Right cardiac atrium (tissue), 5 donors: ENCODE measurements around the gene PCGF1. TPM values are rescaled to one million over a fixed set of nuclear protein-coding genes. Genes with fewer than 3 reads are reported as not detected.

ENCODE experiments used
- ATAC-seq, 2 donors: fragments of 200-7000 bp; cut with Tn5 transposase; one replicate each; pipeline versions ENCODE4 v1.8.0 to v1.9.1; 2020; ENCODE audit warnings: moderate library complexity in 2 of 2, mild to moderate bottlenecking in 1 of 2
- DNase-seq, 3 donors: peaks; one replicate each; pipeline ENCODE4 v3.0.0-alpha.2; 2020
- H3K27ac ChIP-seq: one replicate; pipeline ENCODE4 v1.5.1; 2013; ENCODE audit warnings: mild to moderate bottlenecking, low read length, control low read depth, moderate library complexity
- H3K27me3 ChIP-seq: one replicate; pipeline ENCODE4 v1.6.1; 2013; ENCODE audit not compliant: control insufficient read depth, insufficient read depth
- H3K4me1 ChIP-seq: one replicate; pipeline ENCODE4 v1.6.1; 2013; ENCODE audit warnings: low read length; ENCODE audit not compliant: control insufficient read depth, insufficient read depth
- H3K4me3 ChIP-seq: one replicate; pipeline ENCODE4 v1.5.1; 2013; ENCODE audit warnings: low read length, control low read depth
- H3K9me3 ChIP-seq: one replicate; pipeline ENCODE4 v1.6.1; 2013; ENCODE audit warnings: low read length; ENCODE audit not compliant: control insufficient read depth
- WGBS: extraction: QIAGEN DNeasy Blood & Tissue Kit; methylation state at CpG from one replicate; pipeline ENCODE4 v1.1.7; 2013; 5-methylcytosine and 5-hydroxymethylcytosine counted together
- intact Hi-C, 4 donors: fragments of 100-400 bp; cut with DNase I; formaldehyde crosslinking; loops; one replicate each; pipeline versions ENCODE4 v1.11.0 to v1.14.0; 2022 to 2023
- polyA plus RNA-seq: library from polyadenylated mRNA; stranded (reverse); fragments of 200-250 nt; gene quantifications from one replicate; pipeline ENCODE4 v1.2.3, GENCODE V29; 2013
- total RNA-seq, 4 donors: library from RNA; stranded (reverse); fragmentation: NEBNext Ultra II Directional; extraction: Animal tissue kit (Norgen Biotek cat#: 25700); gene quantifications; one replicate each; pipeline ENCODE4 v1.2.1, GENCODE V29; 2021
- donor health status: healthy with polysubstance abuse.
- donor health status: DM: no; HTN: yes; CAD: no.
- donor health status: DM: no; HTN: no; CAD: no.
- donor health status: DM: no; HTN: yes; CAD: no; lungs with severe emphysema.
- donor health status: DM: yes; HTN: yes; CAD: no.

PCGF1 gene
- total and polyA plus RNA-seq, 5 donors: 20.5 to 38.7 (median 22.4) TPM

- intact Hi-C loops: loop anchor here in 1 of 4 donors (10.0 kb wide), 1 partner anchor 48 kb away; no protein-coding TSS in a partner anchor
- DNase-seq (no peak), ATAC-seq (no peak)
- H3K27me3 ChIP-seq: no peaks in the 10 kb centered on the region
- no peak overlapping the region for H3K27ac ChIP-seq
- peaks cover 3% of the 10 kb centered on the region for H3K4me1 ChIP-seq
- no peaks in the 10 kb centered on the region for H3K9me3 ChIP-seq
- WGBS: 84% methylated on average over 23 of the region's 23 CpGs
- H3K4me3 ChIP-seq: no peak overlapping the region
Measured at GRCh38 chr2:74536166-74536950, 28.9 kb upstream of the PCGF1 start.

GRCh38 chr2:74535440-74535965, 28.0 kb upstream of the PCGF1 start:
- Histone ChIP-seq H3K27me3 (no peaks in the 10 kb centered on the region), H3K27ac (no peak overlapping the region), H3K4me1 (peaks cover 3% of the 10 kb centered on the region), H3K4me3 (no peak overlapping the region), H3K9me3 (no peaks in the 10 kb centered on the region)
- 90% methylated on average over 10 of the region's 10 CpGs for WGBS
- DNase-seq: no peak
- ATAC-seq: no peak
- intact Hi-C loops: loop anchor here in 1 of 4 donors (10.0 kb wide), 1 partner anchor 49 kb away; no protein-coding TSS in a partner anchor

- no peak for ATAC-seq
- DNase-seq: no peak
- Histone ChIP-seq H3K4me1 (peaks cover 3% of the 10 kb centered on the region), H3K27ac (no peak overlapping the region), H3K27me3 (no peaks in the 10 kb centered on the region), H3K4me3 (no peak overlapping the region), H3K9me3 (no peaks in the 10 kb centered on the region)
- 79% methylated on average over 12 of the region's 12 CpGs for WGBS
- intact Hi-C loops: loop anchor here in 1 of 4 donors (10.0 kb wide), 1 partner anchor 50 kb away; no protein-coding TSS in a partner anchor
Measured at GRCh38 chr2:74534411-74534810, 26.9 kb upstream of the PCGF1 start.

- no peak overlapping the region for H3K27ac ChIP-seq
- no peaks in the 10 kb centered on the region for H3K27me3 ChIP-seq
- H3K9me3 ChIP-seq: no peaks in the 10 kb centered on the region
- ATAC-seq: no peak
- WGBS: 79% methylated on average over 4 of the region's 4 CpGs
- no peak overlapping the region for H3K4me3 ChIP-seq
- DNase-seq: no peak
- intact Hi-C loops: loop anchor here in 1 of 4 donors (10.0 kb wide), 1 partner anchor 51 kb away; no protein-coding TSS in a partner anchor
- H3K4me1 ChIP-seq: peaks cover 3% of the 10 kb centered on the region
Measured at GRCh38 chr2:74533464-74533863, 26.0 kb upstream of the PCGF1 start.

GRCh38 chr2:74532222-74532621, 24.7 kb upstream of the PCGF1 start:
- intact Hi-C loops: loop anchor here in 1 of 4 donors (10.0 kb wide), 1 partner anchor 53 kb away; no protein-coding TSS in a partner anchor
- ATAC-seq (no peak), DNase-seq (no peak)
- Histone ChIP-seq H3K9me3 (no peaks in the 10 kb centered on the region), H3K4me1 (peaks cover 3% of the 10 kb centered on the region), H3K4me3 (no peak overlapping the region), H3K27me3 (no peaks in the 10 kb centered on the region), H3K27ac (no peak overlapping the region)

GRCh38 chr2:74531666-74532065, 24.2 kb upstream of the PCGF1 start:
- Histone ChIP-seq H3K27ac (no peak overlapping the region), H3K9me3 (no peaks in the 10 kb centered on the region), H3K27me3 (no peaks in the 10 kb centered on the region), H3K4me3 (no peak overlapping the region), H3K4me1 (peaks cover 3% of the 10 kb centered on the region)
- no peak for ATAC-seq
- 77% methylated on average over 7 of the region's 7 CpGs for WGBS
- DNase-seq: no peak
- intact Hi-C loops: loop anchor here in 1 of 4 donors (10.0 kb wide), 1 partner anchor 53 kb away; no protein-coding TSS in a partner anchor

- DNase-seq (peak; percentile 56 to 84 (median 80)), ATAC-seq (peak; percentile 32 to 54)
- Histone ChIP-seq H3K27ac (peak overlapping the region; percentile 61), H3K9me3 (no peaks in the 10 kb centered on the region), H3K4me3 (peak overlapping the region; percentile 85), H3K27me3 (no peaks in the 10 kb centered on the region), H3K4me1 (peaks cover 3% of the 10 kb centered on the region)
- intact Hi-C loops: loop anchor here in 1 of 4 donors (10.0 kb wide), 1 partner anchor 54 kb away; no protein-coding TSS in a partner anchor
- WGBS: 1% methylated on average over 54 of the region's 54 CpGs
Measured at GRCh38 chr2:74530239-74531187, 23.0 kb upstream of the PCGF1 start.

GRCh38 chr2:74529357-74530238, 22.1 kb upstream of the PCGF1 start, which contains the start of the genes AUP1 and HTRA2:
Gene AUP1, minus strand, starts transcription at chr2:74529706. Its CDS starts 77 bp downstream, at chr2:74529629.
Gene HTRA2, plus strand, starts transcription at chr2:74529933. Its CDS starts 74 bp downstream, at chr2:74530007.
- ATAC-seq (peak; percentile 97), DNase-seq (peak; percentile 99)
- WGBS: under 1% methylated on average over 87 of the region's 87 CpGs
- H3K9me3 ChIP-seq: no peaks in the 10 kb centered on the region
- H3K4me3 ChIP-seq: peak within 1 kb of the TSS; percentile 92
- H3K27ac ChIP-seq: peak within 1 kb of the TSS; percentile 85
- intact Hi-C loops: loop anchor here in 2 of 4 donors (2.0 to 10.0 kb wide), 2 partner anchors 47 to 55 kb away; partner anchors contain the start of genes CCDC142 (in 1 of the 2) and TTC31 (in 1 of the 2)
- no peaks in the 10 kb centered on the region for H3K27me3 ChIP-seq
- peaks cover 3% of the 10 kb centered on the region for H3K4me1 ChIP-seq

GRCh38 chr2:74528600-74529356, 21.3 kb upstream of the PCGF1 start:
- ATAC-seq (peak; percentile 1 to 17), DNase-seq (peak in 1 of 3 donors; percentile 56)
- Histone ChIP-seq H3K27me3 (no peaks in the 10 kb centered on the region), H3K9me3 (no peaks in the 10 kb centered on the region), H3K4me1 (peaks cover 3% of the 10 kb centered on the region), H3K27ac (peak overlapping the region; percentile 85), H3K4me3 (peak overlapping the region; percentile 92)
- 16% methylated on average over 29 of the region's 29 CpGs for WGBS
- intact Hi-C loops: loop anchor here in 1 of 4 donors (2.0 kb wide), 1 partner anchor 46 kb away; the partner anchor contains the start of genes CCDC142 and TTC31
